SK-N-SH treated with all-trans-retinoic acid at 6 μM for 48 hours (cell line): Measurements from ENCODE around the gene RYK.

Experiments used
- ATAC-seq: fragments of 200-7000 bp; cut with Tn5 transposase; 3 replicates; pipeline ENCODE4 v1.9.1; 2020; ENCODE audit warnings: mild to moderate bottlenecking, moderate library complexity
- ARNTL ChIP-seq: fragments of 450-650 bp; formaldehyde crosslinking; IDR thresholded peaks from 2 replicates; pipeline ENCODE4 v1.5.0; 2020; ENCODE audit warnings: low read depth, mild to moderate bottlenecking, moderate library complexity, borderline replicate concordance
- BACH2 ChIP-seq: fragments of 250-450 bp; sonication (Bioruptor Pico); IDR thresholded peaks from 2 replicates; pipeline ENCODE4 v1.9.0; 2021; ENCODE audit warnings: mild to moderate bottlenecking, borderline replicate concordance
- CSDC2 ChIP-seq: fragments of 250-450 bp; sonication (Bioruptor Pico); IDR thresholded peaks from 2 replicates; pipeline ENCODE4 v1.5.0; 2020; ENCODE audit warnings: mild to moderate bottlenecking, moderate library complexity
- ESRRG ChIP-seq: fragments of 250-450 bp; sonication (Bioruptor Pico); IDR thresholded peaks from 2 replicates; pipeline ENCODE4 v1.6.1; 2021; ENCODE audit warnings: mild to moderate bottlenecking
- GLIS3 ChIP-seq: fragments of 250-450 bp; sonication (Bioruptor Pico); IDR thresholded peaks from 2 replicates; pipeline ENCODE4 v1.5.0; 2020; ENCODE audit warnings: mild to moderate bottlenecking, moderate library complexity
- ISL1 ChIP-seq: fragments of 250-450 bp; sonication (Bioruptor Pico); IDR thresholded peaks from 2 replicates; pipeline ENCODE4 v2.1.2; 2022; ENCODE audit warnings: mild to moderate bottlenecking, moderate library complexity
- OSR1 ChIP-seq: fragments of 250-450 bp; sonication (Bioruptor Pico); IDR thresholded peaks from 2 replicates; pipeline ENCODE4 v1.8.0; 2022; ENCODE audit warnings: moderate library complexity, mild to moderate bottlenecking, inconsistent platforms
- PPARA ChIP-seq: fragments of 250-450 bp; sonication (Bioruptor Pico); IDR thresholded peaks from 2 replicates; pipeline ENCODE4 v1.5.0; 2020; ENCODE audit warnings: mild to moderate bottlenecking, borderline replicate concordance
- SNAI2 ChIP-seq: fragments of 250-450 bp; sonication (Bioruptor Pico); IDR thresholded peaks from 2 replicates; pipeline ENCODE4 v1.5.0; 2020; ENCODE audit warnings: mild to moderate bottlenecking, moderate library complexity
- TCF4 ChIP-seq: fragments of 250-450 bp; sonication (Bioruptor Pico); IDR thresholded peaks from 2 replicates; pipeline ENCODE4 v1.8.0; 2021; ENCODE audit warnings: mild to moderate bottlenecking, moderate library complexity, borderline replicate concordance
- TOX ChIP-seq: fragments of 250-450 bp; sonication (Bioruptor Pico); IDR thresholded peaks from 2 replicates; pipeline ENCODE4 v1.8.0; 2021; ENCODE audit warnings: mild to moderate bottlenecking, moderate library complexity, borderline replicate concordance
- ZC3H10 ChIP-seq: fragments of 250-450 bp; sonication (Bioruptor Pico); IDR thresholded peaks from 2 replicates; pipeline ENCODE4 v1.5.1; 2021; ENCODE audit warnings: mild to moderate bottlenecking, moderate library complexity
- ZFP30 ChIP-seq: fragments of 450-650 bp; formaldehyde crosslinking; IDR thresholded peaks from 2 replicates; pipeline ENCODE4 v1.5.0; 2022; ENCODE audit warnings: mild to moderate bottlenecking, moderate library complexity
- ZNF565 ChIP-seq: fragments of 450-650 bp; formaldehyde crosslinking; conservative IDR thresholded peaks from 2 replicates; pipeline ENCODE4 v1.5.0; 2020; ENCODE audit warnings: low read depth, mild to moderate bottlenecking, moderate library complexity
- ZNF70 ChIP-seq: fragments of 450-650 bp; formaldehyde crosslinking; IDR thresholded peaks from 2 replicates; pipeline ENCODE4 v1.5.0; 2020; ENCODE audit warnings: mild to moderate bottlenecking, moderate library complexity
- ZNF8 ChIP-seq: fragments of 450-650 bp; formaldehyde crosslinking; IDR thresholded peaks from 2 replicates; pipeline ENCODE4 v1.5.0; 2020; ENCODE audit warnings: mild to moderate bottlenecking, moderate library complexity
- TF ChIP-seq, protein P1 (sequence below): fragments of 250-450 bp; sonication (Bioruptor Pico); IDR thresholded peaks from 2 replicates; pipeline ENCODE4 v1.5.0; 2020; ENCODE audit warnings: mild to moderate bottlenecking, moderate library complexity
- TF ChIP-seq, protein P2 (sequence below): fragments of 250-450 bp; sonication (Bioruptor Pico); IDR thresholded peaks from 2 replicates; pipeline ENCODE4 v1.8.0; 2021; ENCODE audit warnings: low read depth, mild to moderate bottlenecking, moderate library complexity, borderline replicate concordance
- TF ChIP-seq, protein P3 (sequence below): fragments of 250-450 bp; sonication (Bioruptor Pico); IDR thresholded peaks from 2 replicates; pipeline ENCODE4 v1.5.1; 2020; ENCODE audit warnings: low read depth, mild to moderate bottlenecking, moderate library complexity
- TF ChIP-seq, protein P4 (sequence below): fragments of 250-450 bp; sonication (Bioruptor Pico); IDR thresholded peaks from 2 replicates; pipeline ENCODE4 v1.5.1; 2021; ENCODE audit warnings: mild to moderate bottlenecking, moderate library complexity

Gene RYK

DNA sequence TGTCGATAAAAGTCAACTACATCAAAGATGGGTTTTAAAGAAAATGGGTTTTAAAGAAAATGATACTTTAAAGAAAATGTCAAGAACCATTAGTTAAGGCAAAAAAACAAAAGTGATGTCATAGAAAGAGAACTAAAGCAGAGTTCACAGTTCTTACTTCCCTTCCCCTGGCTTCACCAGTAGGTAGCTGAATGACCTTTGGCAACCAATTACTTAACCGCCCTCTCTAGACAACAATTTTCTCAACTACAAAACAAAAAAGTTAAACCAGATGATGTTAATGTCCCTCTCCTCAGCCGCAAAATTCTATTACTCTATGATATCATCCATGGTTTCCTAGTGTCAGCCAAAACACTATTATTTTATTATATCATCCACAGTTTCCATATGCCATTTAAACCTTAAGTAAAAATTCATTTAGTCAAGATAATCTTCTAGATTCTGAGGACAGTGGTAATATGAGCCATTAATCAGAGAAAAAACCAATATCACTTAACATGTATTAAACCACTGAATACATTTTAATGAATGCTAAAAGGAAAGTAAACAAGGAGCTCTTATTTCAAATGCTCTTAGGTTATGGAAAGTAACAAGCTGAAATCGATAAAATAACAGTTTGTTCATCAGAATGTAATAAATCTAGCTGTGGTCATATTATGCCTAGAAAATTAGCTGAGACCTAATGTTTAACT is 13.1 kb downstream of the RYK start:
- TF ChIP-seq, protein P1, sequence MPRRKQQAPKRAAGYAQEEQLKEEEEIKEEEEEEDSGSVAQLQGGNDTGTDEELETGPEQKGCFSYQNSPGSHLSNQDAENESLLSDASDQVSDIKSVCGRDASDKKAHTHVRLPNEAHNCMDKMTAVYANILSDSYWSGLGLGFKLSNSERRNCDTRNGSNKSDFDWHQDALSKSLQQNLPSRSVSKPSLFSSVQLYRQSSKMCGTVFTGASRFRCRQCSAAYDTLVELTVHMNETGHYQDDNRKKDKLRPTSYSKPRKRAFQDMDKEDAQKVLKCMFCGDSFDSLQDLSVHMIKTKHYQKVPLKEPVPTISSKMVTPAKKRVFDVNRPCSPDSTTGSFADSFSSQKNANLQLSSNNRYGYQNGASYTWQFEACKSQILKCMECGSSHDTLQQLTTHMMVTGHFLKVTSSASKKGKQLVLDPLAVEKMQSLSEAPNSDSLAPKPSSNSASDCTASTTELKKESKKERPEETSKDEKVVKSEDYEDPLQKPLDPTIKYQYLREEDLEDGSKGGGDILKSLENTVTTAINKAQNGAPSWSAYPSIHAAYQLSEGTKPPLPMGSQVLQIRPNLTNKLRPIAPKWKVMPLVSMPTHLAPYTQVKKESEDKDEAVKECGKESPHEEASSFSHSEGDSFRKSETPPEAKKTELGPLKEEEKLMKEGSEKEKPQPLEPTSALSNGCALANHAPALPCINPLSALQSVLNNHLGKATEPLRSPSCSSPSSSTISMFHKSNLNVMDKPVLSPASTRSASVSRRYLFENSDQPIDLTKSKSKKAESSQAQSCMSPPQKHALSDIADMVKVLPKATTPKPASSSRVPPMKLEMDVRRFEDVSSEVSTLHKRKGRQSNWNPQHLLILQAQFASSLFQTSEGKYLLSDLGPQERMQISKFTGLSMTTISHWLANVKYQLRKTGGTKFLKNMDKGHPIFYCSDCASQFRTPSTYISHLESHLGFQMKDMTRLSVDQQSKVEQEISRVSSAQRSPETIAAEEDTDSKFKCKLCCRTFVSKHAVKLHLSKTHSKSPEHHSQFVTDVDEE: no peak
- TF ChIP-seq ISL1 (CRISPR knock-in tag) (peak; percentile 78), TCF4 (peak; percentile 27; the same call in 1 of the 2 replicates), ZC3H10 (CRISPR knock-in tag) (0 out of 2 replicates have a peak, but pooled peaks have one; percentile 9), TOX (no peak)
- ATAC-seq: peak; percentile 47; the same call in 2 of the 3 replicates

DNA sequence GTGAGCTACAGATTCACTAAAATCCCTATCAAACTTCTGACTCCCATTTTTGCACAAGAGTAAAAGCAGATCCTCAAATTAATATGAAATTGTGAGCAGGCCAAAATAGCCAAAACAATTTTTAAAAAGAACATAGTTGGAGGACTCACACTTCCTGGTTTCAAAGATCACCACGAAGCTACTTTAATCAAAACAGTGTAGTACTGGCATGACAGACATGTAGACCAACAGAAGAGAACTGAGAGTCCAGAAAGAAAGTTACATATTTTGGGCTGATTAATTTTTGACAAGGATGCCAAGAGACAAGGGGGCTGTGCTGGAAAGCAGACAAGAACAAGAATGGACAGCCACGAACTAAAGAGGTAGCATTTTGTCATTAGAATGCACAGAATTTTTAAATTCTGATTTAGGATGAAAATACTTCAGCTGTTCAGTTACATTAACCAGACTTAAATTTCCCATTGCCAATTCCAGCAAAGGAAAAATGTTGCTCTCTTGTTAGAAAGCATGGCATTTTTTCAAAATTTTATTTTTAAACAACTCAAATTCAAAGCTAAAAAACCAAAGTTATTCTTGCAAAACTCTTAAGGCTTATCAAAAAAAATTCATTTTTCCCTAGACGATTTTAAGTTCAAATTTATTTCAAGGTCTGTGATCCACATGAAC is 14.0 kb downstream of the RYK start:
- ATAC-seq: peak; percentile 59

DNA sequence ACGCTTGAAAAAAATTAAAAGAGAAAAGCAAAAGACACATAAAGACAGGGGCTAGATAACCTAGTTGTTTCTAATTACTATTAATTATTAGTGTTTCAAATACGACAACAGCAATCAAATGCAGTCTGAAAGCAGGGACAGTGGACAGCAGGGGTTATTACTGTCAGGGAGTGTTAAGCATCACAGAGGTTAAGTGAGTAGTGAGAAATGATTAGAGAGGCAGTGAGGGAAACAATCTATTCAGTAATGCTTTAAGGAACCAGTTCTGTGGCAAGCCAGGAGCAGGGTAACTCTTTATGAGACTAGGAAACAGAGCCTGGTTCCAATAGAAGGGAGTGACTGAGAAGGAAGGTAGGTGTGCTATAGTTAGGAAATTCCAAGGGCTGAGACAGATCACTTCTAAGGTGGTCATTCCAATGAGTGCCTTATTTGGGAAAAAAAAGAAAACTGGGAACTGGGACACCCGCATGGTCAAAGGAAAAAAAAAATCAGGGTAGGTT is 15.0 kb downstream of the RYK start:
- no peak for ATAC-seq
- TF ChIP-seq, protein P1: no peak
- TF ChIP-seq BACH2 (CRISPR knock-in tag) (no peak), CSDC2 (CRISPR knock-in tag) (no peak), ZNF565 (CRISPR knock-in tag) (no peak), ARNTL (CRISPR knock-in tag) (no peak), TCF4 (no peak), ZNF70 (CRISPR knock-in tag) (no peak), ISL1 (CRISPR knock-in tag) (no peak), ZFP30 (CRISPR knock-in tag) (no peak), GLIS3 (CRISPR knock-in tag) (no peak), PPARA (CRISPR knock-in tag) (no peak), ZC3H10 (CRISPR knock-in tag) (no peak), OSR1 (CRISPR knock-in tag) (no peak), ESRRG (CRISPR knock-in tag) (no peak)
- TF ChIP-seq, protein P2, sequence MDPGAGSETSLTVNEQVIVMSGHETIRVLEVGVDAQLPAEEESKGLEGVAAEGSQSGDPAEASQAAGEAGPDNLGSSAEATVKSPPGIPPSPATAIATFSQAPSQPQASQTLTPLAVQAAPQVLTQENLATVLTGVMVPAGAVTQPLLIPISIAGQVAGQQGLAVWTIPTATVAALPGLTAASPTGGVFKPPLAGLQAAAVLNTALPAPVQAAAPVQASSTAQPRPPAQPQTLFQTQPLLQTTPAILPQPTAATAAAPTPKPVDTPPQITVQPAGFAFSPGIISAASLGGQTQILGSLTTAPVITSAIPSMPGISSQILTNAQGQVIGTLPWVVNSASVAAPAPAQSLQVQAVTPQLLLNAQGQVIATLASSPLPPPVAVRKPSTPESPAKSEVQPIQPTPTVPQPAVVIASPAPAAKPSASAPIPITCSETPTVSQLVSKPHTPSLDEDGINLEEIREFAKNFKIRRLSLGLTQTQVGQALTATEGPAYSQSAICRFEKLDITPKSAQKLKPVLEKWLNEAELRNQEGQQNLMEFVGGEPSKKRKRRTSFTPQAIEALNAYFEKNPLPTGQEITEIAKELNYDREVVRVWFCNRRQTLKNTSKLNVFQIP: no peak
- TF ChIP-seq, protein P3, sequence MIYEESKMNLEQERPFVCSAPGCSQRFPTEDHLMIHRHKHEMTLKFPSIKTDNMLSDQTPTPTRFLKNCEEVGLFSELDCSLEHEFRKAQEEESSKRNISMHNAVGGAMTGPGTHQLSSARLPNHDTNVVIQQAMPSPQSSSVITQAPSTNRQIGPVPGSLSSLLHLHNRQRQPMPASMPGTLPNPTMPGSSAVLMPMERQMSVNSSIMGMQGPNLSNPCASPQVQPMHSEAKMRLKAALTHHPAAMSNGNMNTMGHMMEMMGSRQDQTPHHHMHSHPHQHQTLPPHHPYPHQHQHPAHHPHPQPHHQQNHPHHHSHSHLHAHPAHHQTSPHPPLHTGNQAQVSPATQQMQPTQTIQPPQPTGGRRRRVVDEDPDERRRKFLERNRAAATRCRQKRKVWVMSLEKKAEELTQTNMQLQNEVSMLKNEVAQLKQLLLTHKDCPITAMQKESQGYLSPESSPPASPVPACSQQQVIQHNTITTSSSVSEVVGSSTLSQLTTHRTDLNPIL (CRISPR knock-in tag): no peak
- TF ChIP-seq, protein P4, sequence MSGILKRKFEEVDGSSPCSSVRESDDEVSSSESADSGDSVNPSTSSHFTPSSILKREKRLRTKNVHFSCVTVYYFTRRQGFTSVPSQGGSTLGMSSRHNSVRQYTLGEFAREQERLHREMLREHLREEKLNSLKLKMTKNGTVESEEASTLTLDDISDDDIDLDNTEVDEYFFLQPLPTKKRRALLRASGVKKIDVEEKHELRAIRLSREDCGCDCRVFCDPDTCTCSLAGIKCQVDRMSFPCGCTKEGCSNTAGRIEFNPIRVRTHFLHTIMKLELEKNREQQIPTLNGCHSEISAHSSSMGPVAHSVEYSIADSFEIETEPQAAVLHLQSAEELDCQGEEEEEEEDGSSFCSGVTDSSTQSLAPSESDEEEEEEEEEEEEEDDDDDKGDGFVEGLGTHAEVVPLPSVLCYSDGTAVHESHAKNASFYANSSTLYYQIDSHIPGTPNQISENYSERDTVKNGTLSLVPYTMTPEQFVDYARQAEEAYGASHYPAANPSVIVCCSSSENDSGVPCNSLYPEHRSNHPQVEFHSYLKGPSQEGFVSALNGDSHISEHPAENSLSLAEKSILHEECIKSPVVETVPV (CRISPR knock-in tag): no peak

More for the DNA sequence above, 14.0 kb downstream of the RYK start:
- TF ChIP-seq ZNF8 (CRISPR knock-in tag) (no peak), CSDC2 (CRISPR knock-in tag) (no peak), SNAI2 (CRISPR knock-in tag) (no peak), BACH2 (CRISPR knock-in tag) (no peak), ZNF70 (CRISPR knock-in tag) (no peak), ZNF565 (CRISPR knock-in tag) (no peak)
- TF ChIP-seq, protein P1: no peak
